HepG2 (cell line): Measurements from ENCODE around the gene SLC38A4. TPM values are rescaled to one million over a fixed set of nuclear protein-coding genes. Genes with fewer than 3 reads are reported as not detected.

Source experiments
- ATAC-seq: fragments of 200-7000 bp; cut with Tn5 transposase; 3 replicates; pipeline ENCODE4 v1.9.1; 2020; ENCODE audit warnings: mild to moderate bottlenecking, moderate library complexity
- BruUV-seq: library from RNA; stranded (reverse); fragments of 400-500 nt; replicated peaks from 2 replicates; lab custom pipeline; 2021; lab: Mats Ljungman, UMichigan
- CTCF ChIA-PET: fragments of 300-600 bp; formaldehyde crosslinking; extraction: SDS; loops from one replicate; lab custom pipeline; 2021; ENCODE audit warnings: low total read pairs, inconsistent platforms, low intra/inter-chr PET ratio; lab: Yijun Ruan, JAX
- POLR2A ChIA-PET: fragments of 350-600 bp; sonication (Branson Sonifier 250); formaldehyde crosslinking; loops from one replicate; lab custom pipeline; 2020; ENCODE audit warnings: antibody characterized with exemption, inconsistent platforms; lab: Yijun Ruan, JAX
- DNase-seq: peaks from one replicate; pipeline ENCODE4 v3.0.0-alpha.2; 2015; ENCODE audit warnings: low spot score
- FAIRE-seq: peaks from 3 replicates; lab custom pipeline; 2011; peaks lifted over from hg19 to GRCh38; lab: Jason Lieb, UNC
- H2AFZ ChIP-seq: one replicate; pipeline ENCODE4 v1.6.1; 2011; ENCODE audit warnings: low read length, inconsistent platforms
- H3K27ac ChIP-seq: fragments of 300-600 bp; 3 replicates; pipeline ENCODE4 v1.8.0; 2011; ENCODE audit warnings: mixed run types, mild to moderate bottlenecking, mixed read lengths, low read length, inconsistent platforms; ENCODE audit not compliant: insufficient read depth; ENCODE audit errors: extremely low read length
- H3K27me3 ChIP-seq, 2 experiments: fragments of 200-600 bp in 1 of 2; 2 replicates in 1 of 2; 3 replicates in 1 of 2; pipeline versions ENCODE4 v1.6.0 to v1.8.0; 2011; ENCODE audit warnings: low read length in 2 of 2, mild to moderate bottlenecking in 2 of 2, moderate library complexity in 2 of 2, inconsistent platforms in 1 of 2; ENCODE audit not compliant: insufficient read depth in 2 of 2, control insufficient read depth in 1 of 2
- H3K36me3 ChIP-seq, 2 experiments: fragments of 200-600 bp in 1 of 2; replicated peaks in 1 of 2; 2 replicates in 1 of 2; 3 replicates in 1 of 2; pipeline versions ENCODE4 v1.5.1 to v1.8.0; 2011; ENCODE audit warnings: low read length in 2 of 2, inconsistent platforms in 1 of 2; ENCODE audit not compliant: insufficient read depth in 2 of 2, control insufficient read depth in 1 of 2
- H3K4me1 ChIP-seq: 2 replicates; pipeline ENCODE4 v1.5.1; 2012; ENCODE audit warnings: low read length, inconsistent platforms; ENCODE audit not compliant: insufficient read depth
- H3K4me2 ChIP-seq: 2 replicates; pipeline ENCODE4 v1.6.0; 2011; ENCODE audit warnings: low read depth, low read length, inconsistent platforms
- H3K4me3 ChIP-seq, 3 experiments: fragments of 200-600 bp in 1 of 3; sonication (generic), shearing (Covaris generic) in 1 of 3; replicated peaks in 1 of 3; 2 replicates each; pipeline ENCODE4 v1.5.1; 2011 to 2016; ENCODE audit warnings: low read length in 3 of 3, inconsistent platforms in 2 of 3, low read depth in 2 of 3, mild to moderate bottlenecking in 2 of 3, control low read depth in 1 of 3, mixed read lengths in 1 of 3; ENCODE audit not compliant: insufficient read depth in 1 of 3
- H3K79me2 ChIP-seq: one replicate; pipeline ENCODE4 v1.6.1; 2011; ENCODE audit warnings: low read length, inconsistent platforms; ENCODE audit not compliant: insufficient read depth
- H3K9ac ChIP-seq: 2 replicates; pipeline ENCODE4 v1.6.0; 2011; ENCODE audit warnings: mild to moderate bottlenecking, low read depth, low read length, inconsistent platforms; ENCODE audit not compliant: insufficient read depth
- H3K9me3 ChIP-seq: 2 replicates; pipeline ENCODE4 v1.5.1; 2012; ENCODE audit warnings: mild to moderate bottlenecking, low read length
- H4K20me1 ChIP-seq: 2 replicates; pipeline ENCODE4 v1.6.0; 2011; ENCODE audit warnings: inconsistent platforms, mild to moderate bottlenecking, low read length, moderate library complexity; ENCODE audit not compliant: insufficient read depth
- BCL6 ChIP-seq: IDR thresholded peaks from 2 replicates; pipeline ENCODE4 v1.6.1; 2016; ENCODE audit warnings: missing genetic modification reagents, missing compliant biosample characterization
- GABPB1 ChIP-seq: IDR thresholded peaks from 2 replicates; pipeline ENCODE4 v1.6.1; 2016; ENCODE audit warnings: mild to moderate bottlenecking, missing genetic modification reagents, moderate library complexity, missing compliant biosample characterization
- HNRNPK ChIP-seq: fragments of 200-400 bp; formaldehyde crosslinking; IDR thresholded peaks from 2 replicates; pipeline ENCODE4 v1.6.1; 2018; ENCODE audit warnings: low read length, low read depth, moderate library complexity, mild to moderate bottlenecking; ENCODE audit not compliant: poor library complexity, severe bottlenecking
- PRPF4 ChIP-seq: fragments of 200-400 bp; formaldehyde crosslinking; IDR thresholded peaks from 2 replicates; pipeline ENCODE4 v1.6.1; 2016; ENCODE audit warnings: low read length, low read depth; ENCODE audit not compliant: poor library complexity, severe bottlenecking
- TP53 ChIP-seq: sonication (generic); formaldehyde crosslinking; conservative IDR thresholded peaks from 2 replicates; pipeline ENCODE4 v1.4.0; 2020; ENCODE audit warnings: missing genetic modification reagents
- ZNF281 ChIP-seq: sonication (generic); formaldehyde crosslinking; IDR thresholded peaks from 2 replicates; pipeline ENCODE4 v1.4.0; 2020; ENCODE audit warnings: missing genetic modification reagents, borderline replicate concordance
- ZNF343 ChIP-seq: sonication (generic); formaldehyde crosslinking; IDR thresholded peaks from 2 replicates; pipeline ENCODE4 v1.4.0; 2020; ENCODE audit warnings: mild to moderate bottlenecking, missing genetic modification reagents
- ZNF431 ChIP-seq: sonication (generic); formaldehyde crosslinking; IDR thresholded peaks from 2 replicates; pipeline ENCODE4 v1.9.0; 2022; ENCODE audit warnings: missing genetic modification reagents, low read depth, mild to moderate bottlenecking, borderline replicate concordance
- ZNF552 ChIP-seq: sonication (generic); formaldehyde crosslinking; IDR thresholded peaks from 2 replicates; pipeline ENCODE4 v1.9.0; 2022; ENCODE audit warnings: missing genetic modification reagents, mild to moderate bottlenecking, borderline replicate concordance
- ZNF704 ChIP-seq: sonication (generic); formaldehyde crosslinking; IDR thresholded peaks from 2 replicates; pipeline ENCODE4 v1.8.1; 2023; ENCODE audit warnings: mild to moderate bottlenecking, inconsistent platforms, moderate library complexity, missing genetic modification reagents, borderline replicate concordance
- WGBS: methylation state at CpG from one replicate; pipeline ENCODE4 v1.1.6; 2017; ENCODE audit warnings: low lambda C conversion rate; 5-methylcytosine and 5-hydroxymethylcytosine counted together
- in situ Hi-C: cut with HindIII; loops from 2 replicates; pipeline ENCODE4 v1.10.0; 2017; ENCODE audit warnings: low pct_unique_long_range_greater_than_20kb; ENCODE audit not compliant: extremely low pct_ligation_motif_present
- intact Hi-C: fragments of 100-400 bp; cut with micrococcal nuclease; formaldehyde crosslinking; loops from one replicate; pipeline ENCODE4 v1.10.0; 2022; ENCODE audit not compliant: unreplicated experiment
- polyA plus RNA-seq, 8 experiments: library from polyadenylated mRNA; depleted of rRNA in 3 of 8; stranded (reverse) in 7 of 8; unstranded in 1 of 8; fragments of >200 nt; fragmentation: Illumina TruSeq in 4 of 8; extraction: Trizol in 4 of 8; gene quantifications; 2 replicates each; pipeline versions ENCODE4 v1.2.1 to v1.2.3, GENCODE V29; 2011 to 2016; ENCODE audit warnings: low read depth in 4 of 8, missing spikeins in 1 of 8, mixed read lengths in 1 of 8; ENCODE audit not compliant: insufficient read depth in 1 of 8
- total RNA-seq, 5 experiments: library from RNA; depleted of rRNA; stranded (reverse); fragments of >200 nt; fragmentation: Illumina TruSeq; extraction: Trizol; gene quantifications; 2 replicates each; pipeline ENCODE4 v1.2.3, GENCODE V29; 2016; ENCODE audit warnings: low read depth in 1 of 5
- TF ChIP-seq, protein P1 (sequence below): sonication (generic); formaldehyde crosslinking; IDR thresholded peaks from 2 replicates; pipeline ENCODE4 v1.4.0; 2020; ENCODE audit warnings: mild to moderate bottlenecking, missing genetic modification reagents, borderline replicate concordance

Gene SLC38A4
- total and polyA plus RNA-seq, 2 of the 13 experiments (the other 11 are each of a cell fraction or from before 2014, with no cell fraction given): 3.5 to 5.2 TPM

- TF ChIP-seq HNRNPK (no peak), BCL6 (CRISPR knock-in tag) (peak; percentile 39)
Observed at GRCh38 chr12:46752396-46752795, 73.4 kb downstream of the SLC38A4 start (continued).

- H3K4me3 ChIP-seq: no peak overlapping the region
- no peaks in the 10 kb centered on the region for H4K20me1 ChIP-seq
- BruUV-seq: no TSS peak
- CTCF ChIA-PET: no interaction called here
- H2AFZ ChIP-seq: no peak overlapping the region
- no peak for ATAC-seq
- H3K4me2 ChIP-seq: no peak overlapping the region
- no peaks in the 10 kb centered on the region for H3K79me2 ChIP-seq
- DNase-seq: no peak
- no peaks in the 10 kb centered on the region for H3K27me3 ChIP-seq
- H3K9ac ChIP-seq: no peak overlapping the region
- no peak for FAIRE-seq
- H3K36me3 ChIP-seq: no peaks in the 10 kb centered on the region
- TF ChIP-seq HNRNPK (peak; percentile 90), TP53 (no peak), GABPB1 (CRISPR knock-in tag) (no peak)
- TF ChIP-seq, all 625 proteins: peak for 1
- intact Hi-C loops (no loop called here), in situ Hi-C loops (no loop called here)
- 6% methylated on average over 1 of the region's 1 CpG for WGBS
- POLR2A ChIA-PET: no interaction called here
- Histone ChIP-seq H3K4me1 (peaks cover 28% of the 10 kb centered on the region), H3K27ac (no peak overlapping the region), H3K9me3 (no peaks in the 10 kb centered on the region)
Observed at GRCh38 chr12:46751173-46751572, 74.6 kb downstream of the SLC38A4 start.

- no peak overlapping the region for H3K4me2 ChIP-seq
- 74% methylated on average over 4 of the region's 4 CpGs for WGBS
- ChIA-PET POLR2A (no interaction called here), CTCF (no interaction called here)
- H3K36me3 ChIP-seq: no peaks in the 10 kb centered on the region
- no peak overlapping the region for H3K27ac ChIP-seq
- H4K20me1 ChIP-seq: no peaks in the 10 kb centered on the region
- H3K9me3 ChIP-seq: no peaks in the 10 kb centered on the region
- H3K9ac ChIP-seq: no peak overlapping the region
- intact Hi-C loops (no loop called here), in situ Hi-C loops (no loop called here)
- DNase-seq: no peak
- H3K79me2 ChIP-seq: no peaks in the 10 kb centered on the region
- no peaks in the 10 kb centered on the region for H3K27me3 ChIP-seq
- peaks cover 22% of the 10 kb centered on the region for H3K4me1 ChIP-seq
- no TSS peak for BruUV-seq
- H2AFZ ChIP-seq: no peak overlapping the region
- ATAC-seq: no peak
- no peak overlapping the region for H3K4me3 ChIP-seq
- no peak for FAIRE-seq
- TF ChIP-seq ZNF343 (CRISPR knock-in tag) (no peak), ZNF431 (CRISPR knock-in tag) (no peak), ZNF704 (CRISPR knock-in tag) (no peak), ZNF552 (CRISPR knock-in tag) (no peak), ZNF281 (no peak), PRPF4 (no peak)
- TF ChIP-seq, protein P1, sequence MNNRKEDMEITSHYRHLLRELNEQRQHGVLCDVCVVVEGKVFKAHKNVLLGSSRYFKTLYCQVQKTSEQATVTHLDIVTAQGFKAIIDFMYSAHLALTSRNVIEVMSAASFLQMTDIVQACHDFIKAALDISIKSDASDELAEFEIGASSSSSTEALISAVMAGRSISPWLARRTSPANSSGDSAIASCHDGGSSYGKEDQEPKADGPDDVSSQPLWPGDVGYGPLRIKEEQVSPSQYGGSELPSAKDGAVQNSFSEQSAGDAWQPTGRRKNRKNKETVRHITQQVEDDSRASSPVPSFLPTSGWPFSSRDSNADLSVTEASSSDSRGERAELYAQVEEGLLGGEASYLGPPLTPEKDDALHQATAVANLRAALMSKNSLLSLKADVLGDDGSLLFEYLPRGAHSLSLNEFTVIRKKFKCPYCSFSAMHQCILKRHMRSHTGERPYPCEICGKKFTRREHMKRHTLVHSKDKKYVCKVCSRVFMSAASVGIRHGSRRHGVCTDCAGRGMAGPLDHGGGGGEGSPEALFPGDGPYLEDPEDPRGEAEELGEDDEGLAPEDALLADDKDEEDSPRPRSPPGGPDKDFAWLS (CRISPR knock-in tag): no peak
Observed at GRCh38 chr12:46749322-46749721, 76.5 kb downstream of the SLC38A4 start.
